ENCODE data around the gene HSF4. TPM values are rescaled to one million over a fixed set of nuclear protein-coding genes. Genes with fewer than 3 reads are reported as not detected.
A peak's percentile ranks its signal among the peaks of the same experiment; 100 is the strongest.

HSF4 gene
- total RNA-seq, 1 experiment from 2014 or later = 2.2 TPM

DNA sequence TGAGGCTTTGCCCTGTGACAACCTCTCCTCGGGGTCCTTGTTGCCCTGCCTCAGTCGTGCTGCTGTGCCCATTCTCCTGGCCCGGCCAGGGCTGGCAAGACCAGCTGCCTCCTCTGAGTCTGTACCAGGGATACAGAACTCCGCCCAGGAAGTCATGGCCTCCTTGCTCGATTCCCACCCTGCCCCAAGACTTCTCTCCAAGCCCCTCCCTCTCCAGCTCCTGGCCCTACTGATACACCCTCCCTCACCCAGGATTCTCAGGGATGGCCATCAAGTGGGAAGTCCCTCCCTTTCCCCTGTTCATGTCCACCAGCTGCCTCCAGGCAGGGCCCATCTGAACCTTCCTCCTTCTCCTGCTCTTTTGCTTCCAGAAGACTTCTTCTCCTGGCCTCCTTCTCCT, 51.2 kb downstream of the HSF4 start:
- no peak for DNase-seq (ENCODE audit: low spot score)
- Mint-ChIP-seq H3K9me3 (no peaks in the 10 kb centered on the region), H3K27ac (no peak overlapping the region), H3K4me1 (no peaks in the 10 kb centered on the region), H3K4me3 (no peak overlapping the region), H3K36me3 (no peaks in the 10 kb centered on the region), H3K27me3 (ENCODE audit: low read depth) (peaks cover 55% of the 10 kb centered on the region)
- ChIA-PET POLR2A (no interaction called here), CTCF (interaction anchor here (1.2 to 9.1 kb wide), 3 partner anchors 17 to 69 kb away, joined by 3 to 65 read pairs (median 4); partner anchors contain the start of gene ELMO3)
- ATAC-seq = peak; percentile 78
- no peak for TF ChIP-seq FOXK1 (CRISPR knock-in tag; IDR thresholded peaks at IDR 0.05)
- TF ChIP-seq CBFB (CRISPR knock-in tag; IDR thresholded peaks at IDR 0.05; ENCODE audit: low read depth) = no peak
- no peak for TF ChIP-seq MYBL2 (CRISPR knock-in tag; IDR thresholded peaks at IDR 0.05)
- TF ChIP-seq, protein P1, sequence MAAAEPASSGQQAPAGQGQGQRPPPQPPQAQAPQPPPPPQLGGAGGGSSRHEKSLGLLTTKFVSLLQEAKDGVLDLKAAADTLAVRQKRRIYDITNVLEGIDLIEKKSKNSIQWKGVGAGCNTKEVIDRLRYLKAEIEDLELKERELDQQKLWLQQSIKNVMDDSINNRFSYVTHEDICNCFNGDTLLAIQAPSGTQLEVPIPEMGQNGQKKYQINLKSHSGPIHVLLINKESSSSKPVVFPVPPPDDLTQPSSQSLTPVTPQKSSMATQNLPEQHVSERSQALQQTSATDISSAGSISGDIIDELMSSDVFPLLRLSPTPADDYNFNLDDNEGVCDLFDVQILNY (CRISPR knock-in tag; IDR thresholded peaks at IDR 0.05) = no peak
- TF ChIP-seq, protein P2, sequence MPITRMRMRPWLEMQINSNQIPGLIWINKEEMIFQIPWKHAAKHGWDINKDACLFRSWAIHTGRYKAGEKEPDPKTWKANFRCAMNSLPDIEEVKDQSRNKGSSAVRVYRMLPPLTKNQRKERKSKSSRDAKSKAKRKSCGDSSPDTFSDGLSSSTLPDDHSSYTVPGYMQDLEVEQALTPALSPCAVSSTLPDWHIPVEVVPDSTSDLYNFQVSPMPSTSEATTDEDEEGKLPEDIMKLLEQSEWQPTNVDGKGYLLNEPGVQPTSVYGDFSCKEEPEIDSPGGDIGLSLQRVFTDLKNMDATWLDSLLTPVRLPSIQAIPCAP (CRISPR knock-in tag; IDR thresholded peaks at IDR 0.05) = no peak
- TF ChIP-seq ESRRA (CRISPR knock-in tag; IDR thresholded peaks at IDR 0.05; ENCODE audit: borderline replicate concordance) = no peak
- TF ChIP-seq, protein P3, sequence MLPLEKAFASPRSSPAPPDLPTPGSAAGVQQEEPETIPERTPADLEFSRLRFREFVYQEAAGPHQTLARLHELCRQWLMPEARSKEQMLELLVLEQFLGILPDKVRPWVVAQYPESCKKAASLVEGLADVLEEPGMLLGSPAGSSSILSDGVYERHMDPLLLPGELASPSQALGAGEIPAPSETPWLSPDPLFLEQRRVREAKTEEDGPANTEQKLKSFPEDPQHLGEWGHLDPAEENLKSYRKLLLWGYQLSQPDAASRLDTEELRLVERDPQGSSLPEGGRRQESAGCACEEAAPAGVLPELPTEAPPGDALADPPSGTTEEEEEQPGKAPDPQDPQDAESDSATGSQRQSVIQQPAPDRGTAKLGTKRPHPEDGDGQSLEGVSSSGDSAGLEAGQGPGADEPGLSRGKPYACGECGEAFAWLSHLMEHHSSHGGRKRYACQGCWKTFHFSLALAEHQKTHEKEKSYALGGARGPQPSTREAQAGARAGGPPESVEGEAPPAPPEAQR (CRISPR knock-in tag; IDR thresholded peaks at IDR 0.05) = no peak
- TF ChIP-seq CREB1 (CRISPR knock-in tag; IDR thresholded peaks at IDR 0.05) = no peak
- TF ChIP-seq, protein P4, sequence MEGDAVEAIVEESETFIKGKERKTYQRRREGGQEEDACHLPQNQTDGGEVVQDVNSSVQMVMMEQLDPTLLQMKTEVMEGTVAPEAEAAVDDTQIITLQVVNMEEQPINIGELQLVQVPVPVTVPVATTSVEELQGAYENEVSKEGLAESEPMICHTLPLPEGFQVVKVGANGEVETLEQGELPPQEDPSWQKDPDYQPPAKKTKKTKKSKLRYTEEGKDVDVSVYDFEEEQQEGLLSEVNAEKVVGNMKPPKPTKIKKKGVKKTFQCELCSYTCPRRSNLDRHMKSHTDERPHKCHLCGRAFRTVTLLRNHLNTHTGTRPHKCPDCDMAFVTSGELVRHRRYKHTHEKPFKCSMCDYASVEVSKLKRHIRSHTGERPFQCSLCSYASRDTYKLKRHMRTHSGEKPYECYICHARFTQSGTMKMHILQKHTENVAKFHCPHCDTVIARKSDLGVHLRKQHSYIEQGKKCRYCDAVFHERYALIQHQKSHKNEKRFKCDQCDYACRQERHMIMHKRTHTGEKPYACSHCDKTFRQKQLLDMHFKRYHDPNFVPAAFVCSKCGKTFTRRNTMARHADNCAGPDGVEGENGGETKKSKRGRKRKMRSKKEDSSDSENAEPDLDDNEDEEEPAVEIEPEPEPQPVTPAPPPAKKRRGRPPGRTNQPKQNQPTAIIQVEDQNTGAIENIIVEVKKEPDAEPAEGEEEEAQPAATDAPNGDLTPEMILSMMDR (IDR thresholded peaks at IDR 0.05) = no peak
- TF ChIP-seq, protein P5, sequence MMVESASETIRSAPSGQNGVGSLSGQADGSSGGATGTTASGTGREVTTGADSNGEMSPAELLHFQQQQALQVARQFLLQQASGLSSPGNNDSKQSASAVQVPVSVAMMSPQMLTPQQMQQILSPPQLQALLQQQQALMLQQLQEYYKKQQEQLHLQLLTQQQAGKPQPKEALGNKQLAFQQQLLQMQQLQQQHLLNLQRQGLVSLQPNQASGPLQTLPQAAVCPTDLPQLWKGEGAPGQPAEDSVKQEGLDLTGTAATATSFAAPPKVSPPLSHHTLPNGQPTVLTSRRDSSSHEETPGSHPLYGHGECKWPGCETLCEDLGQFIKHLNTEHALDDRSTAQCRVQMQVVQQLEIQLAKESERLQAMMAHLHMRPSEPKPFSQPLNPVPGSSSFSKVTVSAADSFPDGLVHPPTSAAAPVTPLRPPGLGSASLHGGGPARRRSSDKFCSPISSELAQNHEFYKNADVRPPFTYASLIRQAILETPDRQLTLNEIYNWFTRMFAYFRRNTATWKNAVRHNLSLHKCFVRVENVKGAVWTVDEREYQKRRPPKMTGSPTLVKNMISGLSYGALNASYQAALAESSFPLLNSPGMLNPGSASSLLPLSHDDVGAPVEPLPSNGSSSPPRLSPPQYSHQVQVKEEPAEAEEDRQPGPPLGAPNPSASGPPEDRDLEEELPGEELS (CRISPR knock-in tag; IDR thresholded peaks at IDR 0.05) = no peak
- TF ChIP-seq EMX1 (CRISPR knock-in tag; IDR thresholded peaks at IDR 0.05) = no peak
- TF ChIP-seq, protein P6, sequence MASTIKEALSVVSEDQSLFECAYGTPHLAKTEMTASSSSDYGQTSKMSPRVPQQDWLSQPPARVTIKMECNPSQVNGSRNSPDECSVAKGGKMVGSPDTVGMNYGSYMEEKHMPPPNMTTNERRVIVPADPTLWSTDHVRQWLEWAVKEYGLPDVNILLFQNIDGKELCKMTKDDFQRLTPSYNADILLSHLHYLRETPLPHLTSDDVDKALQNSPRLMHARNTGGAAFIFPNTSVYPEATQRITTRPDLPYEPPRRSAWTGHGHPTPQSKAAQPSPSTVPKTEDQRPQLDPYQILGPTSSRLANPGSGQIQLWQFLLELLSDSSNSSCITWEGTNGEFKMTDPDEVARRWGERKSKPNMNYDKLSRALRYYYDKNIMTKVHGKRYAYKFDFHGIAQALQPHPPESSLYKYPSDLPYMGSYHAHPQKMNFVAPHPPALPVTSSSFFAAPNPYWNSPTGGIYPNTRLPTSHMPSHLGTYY (CRISPR knock-in tag; IDR thresholded peaks at IDR 0.05) = no peak
- TF ChIP-seq SMAD4 (CRISPR knock-in tag; IDR thresholded peaks at IDR 0.05) = no peak
- no peak for TF ChIP-seq HMGA2 (CRISPR knock-in tag; IDR thresholded peaks at IDR 0.05)
- TF ChIP-seq, protein P7, sequence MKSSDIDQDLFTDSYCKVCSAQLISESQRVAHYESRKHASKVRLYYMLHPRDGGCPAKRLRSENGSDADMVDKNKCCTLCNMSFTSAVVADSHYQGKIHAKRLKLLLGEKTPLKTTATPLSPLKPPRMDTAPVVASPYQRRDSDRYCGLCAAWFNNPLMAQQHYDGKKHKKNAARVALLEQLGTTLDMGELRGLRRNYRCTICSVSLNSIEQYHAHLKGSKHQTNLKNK (CRISPR knock-in tag; IDR thresholded peaks at IDR 0.05) = no peak
